SK-N-MC (cell line): Measurements from ENCODE around the gene ITPR2.

Experiments
- EZH2 ChIP-seq: fragments of 200-600 bp; sonication (generic); IDR thresholded peaks from one replicate; pipeline ENCODE4 v1.6.1; 2017; ENCODE audit warnings: antibody characterized with exemption
- FOXP2 ChIP-seq: optimal IDR thresholded peaks from 2 replicates; pipeline ENCODE3; 2011; ENCODE audit warnings: mild to moderate bottlenecking, moderate library complexity; ENCODE audit not compliant: insufficient read depth; ENCODE audit errors: extremely low read length, control extremely low read depth
- POLR2AphosphoS5 ChIP-seq: IDR thresholded peaks from 2 replicates; pipeline ENCODE4 v1.6.1; 2012; ENCODE audit warnings: mild to moderate bottlenecking, low read depth, low read length, borderline replicate concordance

DNA sequence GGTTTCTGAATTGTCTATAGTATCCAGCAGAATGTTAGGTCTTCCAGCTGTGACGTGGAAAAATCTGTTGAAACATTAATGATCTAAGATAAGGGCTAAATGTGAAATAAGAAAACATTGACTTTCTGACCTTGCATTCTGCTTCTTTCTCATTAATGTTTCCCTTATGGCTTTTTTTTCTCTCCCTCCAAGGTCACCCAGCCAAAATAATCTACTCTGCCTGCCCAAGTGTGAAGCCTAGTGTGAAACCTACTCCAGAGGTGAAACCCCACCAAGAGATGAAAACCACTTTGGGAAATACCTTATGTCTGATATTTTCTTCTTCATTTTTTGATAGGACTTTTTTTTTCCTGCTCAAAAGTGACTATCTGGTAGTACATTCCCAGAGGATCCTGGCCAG, 529.6 kb downstream of the ITPR2 start:
- no peak for TF ChIP-seq EZH2
- no peak for TF ChIP-seq POLR2AphosphoS5
- no peak for TF ChIP-seq FOXP2
